ENCODE data around the gene TSEN54. TPM values are rescaled to one million over a fixed set of nuclear protein-coding genes. Genes with fewer than 3 reads are reported as not detected.
A peak's percentile ranks its signal among the peaks of the same experiment; 100 is the strongest.

The TSEN54 gene
- total RNA-seq, 1 experiment from 2014 or later, result 42.6 TPM

DNA sequence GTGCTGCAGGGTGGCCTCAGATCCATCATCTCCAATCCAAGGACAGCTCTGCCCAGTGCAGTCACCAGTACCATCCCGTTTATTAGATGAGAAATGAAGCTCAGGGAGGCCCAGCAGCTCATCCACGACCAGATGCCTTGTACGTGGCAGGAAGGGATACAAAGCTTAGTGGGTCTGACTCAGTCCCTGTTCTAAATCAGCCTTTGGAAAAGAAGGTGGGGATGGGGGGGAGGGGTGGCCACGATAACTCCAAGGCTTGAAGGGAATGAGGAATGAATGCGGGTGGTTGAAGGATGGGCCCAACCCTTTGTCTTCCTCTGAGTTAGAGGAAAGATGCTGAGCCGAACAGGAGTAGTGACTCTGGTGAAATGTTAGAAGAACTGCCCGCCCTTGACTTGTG is 34.9 kb downstream of the TSEN54 start:
- peaks cover 33% of the 10 kb centered on the region for H3K4me1 ChIP-seq (replicated peaks; ENCODE audit: insufficient read depth)
- CTCF ChIA-PET, result interaction anchor here (0.6 to 0.7 kb wide), 2 partner anchors 57 to 124 kb away, joined by 4 to 20 read pairs; no protein-coding TSS in a partner anchor
- peak overlapping the region; percentile 80; the same call in 1 of the 2 replicates for H3K4me2 ChIP-seq
- intact Hi-C loops (cut with micrococcal nuclease; ENCODE audit: unreplicated experiment), result no loop called here
- H3F3A ChIP-seq (ENCODE audit: insufficient read depth, low read depth), result peaks cover 45% of the 10 kb centered on the region
- BruUV-seq (replicated peaks), result no TSS peak
- no peak overlapping the region for H3K4me3 ChIP-seq
- H3K36me3 ChIP-seq (ENCODE audit: low read depth), result no peaks in the 10 kb centered on the region
- H2AFZ ChIP-seq, result no peak overlapping the region
- H3K27ac ChIP-seq, result peak overlapping the region; percentile 94
- no peaks in the 10 kb centered on the region for H3K9me2 ChIP-seq (ENCODE audit: insufficient read depth)
- H3K9me3 ChIP-seq (ENCODE audit: insufficient read depth, low read depth), result no peaks in the 10 kb centered on the region
- H3K27me3 ChIP-seq (ENCODE audit: insufficient read depth, low read depth), result no peaks in the 10 kb centered on the region
- peaks cover 9% of the 10 kb centered on the region; the same call in 1 of the 2 replicates for H3K79me2 ChIP-seq (ENCODE audit: low read depth)
- H4K20me1 ChIP-seq (ENCODE audit: insufficient read depth), result no peaks in the 10 kb centered on the region
- no peak for TF ChIP-seq EZH2 (IDR thresholded peaks at IDR 0.05; ENCODE audit: low read depth)
- no peak for TF ChIP-seq CTCF (conservative IDR thresholded peaks at IDR 0.05)
- DNase-seq, result no peak
- POLR2A ChIA-PET (ENCODE audit: unreplicated experiment), result no interaction called here

GRCh38 chr17:75552425-75553294 is 36.3 kb downstream of the TSEN54 start:
- no peaks in the 10 kb centered on the region for H3K9me3 ChIP-seq (ENCODE audit: insufficient read depth, low read depth)
- H3K36me3 ChIP-seq (ENCODE audit: low read depth), result no peaks in the 10 kb centered on the region
- H3K79me2 ChIP-seq (ENCODE audit: low read depth), result peaks cover 13% of the 10 kb centered on the region; the same call in 1 of the 2 replicates
- ChIA-PET CTCF (interaction anchor here (0.6 kb wide), 2 partner anchors 27 to 58 kb away, joined by 7 read pairs; partner anchors contain the start of gene LLGL2), POLR2A (ENCODE audit: unreplicated experiment) (no interaction called here)
- no peak overlapping the region for H3K4me3 ChIP-seq
- H4K20me1 ChIP-seq (ENCODE audit: insufficient read depth), result no peaks in the 10 kb centered on the region
- no peak overlapping the region for H3K4me2 ChIP-seq
- no peak for DNase-seq
- BruUV-seq (replicated peaks), result no TSS peak
- intact Hi-C loops (cut with micrococcal nuclease; ENCODE audit: unreplicated experiment), result no loop called here
- no peak for TF ChIP-seq CTCF (conservative IDR thresholded peaks at IDR 0.05)
- TF ChIP-seq EZH2 (IDR thresholded peaks at IDR 0.05; ENCODE audit: low read depth), result no peak
- no peak overlapping the region for H3K27ac ChIP-seq
- peaks cover 50% of the 10 kb centered on the region for H3F3A ChIP-seq (ENCODE audit: insufficient read depth, low read depth)
- no peak overlapping the region for H2AFZ ChIP-seq
- no peaks in the 10 kb centered on the region for H3K9me2 ChIP-seq (ENCODE audit: insufficient read depth)
- H3K4me1 ChIP-seq (replicated peaks; ENCODE audit: insufficient read depth), result peaks cover 45% of the 10 kb centered on the region
- H3K27me3 ChIP-seq (ENCODE audit: insufficient read depth, low read depth), result no peaks in the 10 kb centered on the region

DNA sequence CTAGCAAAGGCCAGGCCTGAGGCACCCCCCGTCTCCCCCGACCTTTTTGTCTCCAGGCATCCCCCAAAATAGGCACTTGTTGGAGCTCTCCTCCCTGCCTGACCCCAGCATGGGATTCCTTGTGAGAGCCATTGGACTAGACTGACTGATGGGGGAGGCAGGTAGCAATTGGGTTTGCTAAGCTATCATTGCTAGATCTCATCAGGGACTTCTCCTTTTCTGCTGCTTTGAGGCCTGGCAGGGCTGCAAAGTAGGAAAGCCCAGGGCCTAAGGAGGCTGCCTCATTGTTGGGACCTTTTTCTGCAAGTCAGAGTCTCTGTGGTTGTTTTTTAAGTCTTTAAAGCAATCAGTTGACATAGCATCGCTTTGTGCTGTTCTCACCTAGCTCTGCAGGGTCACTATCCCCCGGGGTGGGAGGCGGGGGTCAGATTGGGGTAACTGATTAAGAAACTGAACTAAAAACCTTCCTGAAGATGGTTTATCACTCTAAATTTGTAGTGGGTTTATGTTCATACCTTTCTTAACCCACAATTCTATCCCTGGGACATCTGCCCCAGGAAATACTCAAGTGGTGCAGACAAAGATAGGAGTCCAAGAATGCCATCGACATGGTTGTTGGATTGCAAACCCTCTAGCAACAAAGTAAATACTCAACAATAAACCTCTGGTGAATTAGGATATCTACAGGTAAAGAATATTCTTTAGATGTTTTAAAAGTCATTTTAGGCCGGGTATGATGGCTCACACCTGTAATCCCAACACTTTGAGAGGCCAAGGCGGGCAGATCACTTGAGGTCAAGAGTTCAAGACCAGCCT is 37.2 kb downstream of the TSEN54 start:
- no peak overlapping the region for H3K27ac ChIP-seq
- ChIA-PET CTCF (interaction anchor here (0.6 kb wide), 2 partner anchors 28 to 58 kb away, joined by 7 read pairs; partner anchors contain the start of gene LLGL2), POLR2A (ENCODE audit: unreplicated experiment) (no interaction called here)
- H3K36me3 ChIP-seq (ENCODE audit: low read depth), result no peaks in the 10 kb centered on the region
- no peak overlapping the region for H3K4me3 ChIP-seq
- H3K27me3 ChIP-seq (ENCODE audit: insufficient read depth, low read depth), result no peaks in the 10 kb centered on the region
- TF ChIP-seq EZH2 (IDR thresholded peaks at IDR 0.05; ENCODE audit: low read depth) (no peak), CTCF (conservative IDR thresholded peaks at IDR 0.05) (no peak)
- no peaks in the 10 kb centered on the region for H3K9me3 ChIP-seq (ENCODE audit: insufficient read depth, low read depth)
- peaks cover 42% of the 10 kb centered on the region for H3F3A ChIP-seq (ENCODE audit: insufficient read depth, low read depth)
- no peak overlapping the region for H3K4me2 ChIP-seq
- no peaks in the 10 kb centered on the region for H4K20me1 ChIP-seq (ENCODE audit: insufficient read depth)
- H3K9me2 ChIP-seq (ENCODE audit: insufficient read depth), result no peaks in the 10 kb centered on the region
- no TSS peak for BruUV-seq (replicated peaks)
- DNase-seq, result no peak
- H2AFZ ChIP-seq, result no peak overlapping the region
- peaks cover 13% of the 10 kb centered on the region; the same call in 1 of the 2 replicates for H3K79me2 ChIP-seq (ENCODE audit: low read depth)
- peaks cover 39% of the 10 kb centered on the region for H3K4me1 ChIP-seq (replicated peaks; ENCODE audit: insufficient read depth)
- intact Hi-C loops (cut with micrococcal nuclease; ENCODE audit: unreplicated experiment), result no loop called here

Data from PC-9 (cell line).